Small intestine (tissue), 7 donors: ENCODE data around the gene LPO. TPM values are rescaled to one million over a fixed set of nuclear protein-coding genes. Genes with fewer than 3 reads are reported as not detected.

Source experiments
- DNase-seq, 2 donors: peaks; one replicate each; pipeline versions ENCODE4 v3.0.0 to v3.0.0-alpha.2; 2013
- FAIRE-seq: peaks from 2 replicates; lab custom pipeline; 2012; peaks lifted over from hg19 to GRCh38; lab: Jason Lieb, UNC
- H3K27ac ChIP-seq, 3 donors: one replicate each; pipeline ENCODE4 v1.5.1; 2013; ENCODE audit warnings: low read length in 2 of 3, mild to moderate bottlenecking in 2 of 3, control low read depth in 1 of 3, inconsistent platforms in 1 of 3, low read depth in 1 of 3, moderate library complexity in 1 of 3
- H3K27me3 ChIP-seq, 3 donors: one replicate each; pipeline ENCODE4 v1.6.1; 2013; ENCODE audit warnings: low read length in 3 of 3, inconsistent platforms in 1 of 3; ENCODE audit not compliant: control insufficient read depth in 3 of 3, insufficient read depth in 3 of 3
- H3K36me3 ChIP-seq, 3 donors: one replicate each; pipeline ENCODE4 v1.6.1; 2013; ENCODE audit warnings: low read length in 3 of 3, inconsistent platforms in 1 of 3, low read depth in 1 of 3, mild to moderate bottlenecking in 1 of 3, moderate library complexity in 1 of 3; ENCODE audit not compliant: control insufficient read depth in 3 of 3, insufficient read depth in 2 of 3
- H3K4me1 ChIP-seq, 3 donors: one replicate each; pipeline ENCODE4 v1.6.1; 2013; ENCODE audit warnings: low read length in 2 of 3, inconsistent platforms in 1 of 3, low read depth in 1 of 3, mild to moderate bottlenecking in 1 of 3, moderate library complexity in 1 of 3; ENCODE audit not compliant: control insufficient read depth in 3 of 3, insufficient read depth in 2 of 3
- H3K4me3 ChIP-seq, 3 donors: one replicate each; pipeline ENCODE4 v1.5.1; 2013; ENCODE audit warnings: low read length in 3 of 3, control low read depth in 1 of 3, inconsistent platforms in 1 of 3, low read depth in 1 of 3, mild to moderate bottlenecking in 1 of 3, moderate library complexity in 1 of 3
- H3K9me3 ChIP-seq, 2 donors: one replicate each; pipeline ENCODE4 v1.6.1; 2013; ENCODE audit warnings: low read depth in 1 of 2, low read length in 1 of 2; ENCODE audit not compliant: control insufficient read depth in 2 of 2, insufficient read depth in 1 of 2
- WGBS, 3 donors: extraction: QIAGEN DNeasy Blood & Tissue Kit; methylation state at CpG; one replicate each; pipeline ENCODE4 v1.1.7; 2013; 5-methylcytosine and 5-hydroxymethylcytosine counted together
- polyA plus RNA-seq, 4 donors: library from polyadenylated mRNA; stranded (reverse) in 3 of 4; unstranded in 1 of 4; fragments of 200-250 nt in 3 of 4; fragments of 120-200 nt in 1 of 4; gene quantifications; one replicate each; pipeline versions ENCODE4 v1.2.1 to v1.2.3, GENCODE V29; 2013
- donor health status: healthy with polysubstance abuse.
- donor health status: control.
- donor health status: control.
- donor health status: Bipolar disorder and iron deficiency.
- donor health status: healthy.

Gene LPO
- polyA plus RNA-seq, 4 donors = 0.44 to 0.55 TPM; not detected in 2

GRCh38 chr17:58200024-58200633 lies 38.3 kb upstream of the LPO start:
- peak; percentile 50 to 60 for DNase-seq
- H3K4me1 ChIP-seq = no peaks in the 10 kb centered on the region
- no peak overlapping the region for H3K27ac ChIP-seq
- no peak for FAIRE-seq
- H3K9me3 ChIP-seq = no peaks in the 10 kb centered on the region
- H3K27me3 ChIP-seq = peaks cover 0 to 12% (median 0%) of the 10 kb centered on the region in 3 donors
- H3K36me3 ChIP-seq = peaks cover 0 to 9% (median 0%) of the 10 kb centered on the region in 3 donors
- WGBS, 3 donors = 40 to 45% (median 44%) methylated on average over 14 of the region's 14 CpGs
- no peak overlapping the region for H3K4me3 ChIP-seq

DNA sequence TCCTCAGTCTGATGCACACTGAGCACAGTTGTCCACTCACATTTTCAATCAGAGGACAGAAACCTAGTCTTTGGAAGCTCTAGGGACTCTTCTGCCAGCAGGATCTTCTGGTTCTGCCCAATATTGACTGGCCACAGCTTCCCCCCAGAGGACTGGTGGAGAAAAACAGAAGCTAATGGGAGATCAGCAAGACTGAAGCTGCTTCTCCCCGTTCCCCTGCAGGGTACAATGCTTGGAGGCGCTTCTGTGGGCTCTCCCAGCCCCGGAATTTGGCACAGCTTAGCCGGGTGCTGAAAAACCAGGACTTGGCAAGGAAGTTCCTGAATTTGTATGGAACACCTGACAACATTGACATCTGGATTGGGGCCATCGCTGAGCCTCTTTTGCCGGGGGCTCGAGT lies 35.5 kb upstream of the LPO start:
- no peak overlapping the region for H3K4me3 ChIP-seq
- H3K27ac ChIP-seq = no peak overlapping the region
- DNase-seq = no peak
- no peaks in the 10 kb centered on the region for H3K9me3 ChIP-seq
- peaks cover 0 to 31% (median 4%) of the 10 kb centered on the region in 3 donors for H3K36me3 ChIP-seq
- FAIRE-seq = no peak
- peaks cover 0 to 12% (median 0%) of the 10 kb centered on the region in 3 donors for H3K27me3 ChIP-seq
- H3K4me1 ChIP-seq = no peaks in the 10 kb centered on the region
- 82 to 90% (median 87%) methylated on average over 7 of the region's 7 CpGs for WGBS, 3 donors

DNA sequence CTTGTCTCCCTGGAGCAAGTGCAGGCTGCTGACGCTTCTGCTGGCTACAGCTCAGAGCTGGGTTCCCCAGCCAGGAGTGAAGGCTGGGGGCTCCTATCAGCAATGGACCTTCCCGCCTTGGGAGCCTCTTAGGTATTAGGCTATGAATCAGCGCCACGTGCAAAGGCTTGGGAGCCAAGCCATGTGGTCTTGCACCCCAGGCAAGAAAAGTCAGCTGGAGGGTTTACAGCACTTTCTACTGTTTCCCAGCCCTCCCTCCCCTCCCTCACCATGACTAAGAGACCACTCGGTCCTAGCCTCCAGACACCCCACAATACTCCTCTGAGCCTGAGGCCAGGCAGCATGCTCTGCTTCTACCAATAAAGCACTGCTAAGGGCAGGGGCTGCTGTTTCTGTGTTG lies 33.6 kb upstream of the LPO start:
- Histone ChIP-seq H3K27ac (no peak overlapping the region), H3K36me3 (peaks cover 2 to 37% (median 7%) of the 10 kb centered on the region in 3 donors), H3K27me3 (peaks cover 0 to 4% (median 0%) of the 10 kb centered on the region in 3 donors), H3K4me1 (peaks cover 0 to 5% (median 0%) of the 10 kb centered on the region in 3 donors), H3K4me3 (no peak overlapping the region), H3K9me3 (no peaks in the 10 kb centered on the region)
- DNase-seq (no peak), FAIRE-seq (no peak)
- 88 to 92% (median 88%) methylated on average over 5 of the region's 5 CpGs for WGBS, 3 donors

GRCh38 chr17:58205936-58206335 lies 32.4 kb upstream of the LPO start:
- WGBS, 3 donors = 93 to 96% (median 94%) methylated on average over 11 of the region's 11 CpGs
- Histone ChIP-seq H3K27me3 (no peaks in the 10 kb centered on the region), H3K27ac (no peak overlapping the region), H3K4me3 (no peak overlapping the region), H3K4me1 (peaks cover 0 to 5% (median 0%) of the 10 kb centered on the region in 3 donors), H3K36me3 (peaks cover 2 to 44% (median 10%) of the 10 kb centered on the region in 3 donors), H3K9me3 (no peaks in the 10 kb centered on the region)
- FAIRE-seq (no peak), DNase-seq (no peak)

GRCh38 chr17:58207451-58207850 lies 30.9 kb upstream of the LPO start:
- DNase-seq = no peak
- WGBS, 3 donors = 87 to 95% (median 88%) methylated on average over 3 of the region's 3 CpGs
- no peak for FAIRE-seq
- Histone ChIP-seq H3K4me3 (no peak overlapping the region), H3K27me3 (no peaks in the 10 kb centered on the region), H3K36me3 (peaks cover 2 to 53% (median 13%) of the 10 kb centered on the region in 3 donors), H3K4me1 (peaks cover 0 to 5% (median 0%) of the 10 kb centered on the region in 3 donors), H3K9me3 (no peaks in the 10 kb centered on the region), H3K27ac (no peak overlapping the region)

GRCh38 chr17:58208344-58208743 lies 30.0 kb upstream of the LPO start:
- peaks cover 0 to 5% (median 0%) of the 10 kb centered on the region in 3 donors for H3K4me1 ChIP-seq
- H3K4me3 ChIP-seq = no peak overlapping the region
- H3K27me3 ChIP-seq = no peaks in the 10 kb centered on the region
- DNase-seq (no peak), FAIRE-seq (no peak)
- WGBS, 3 donors = 90 to 97% (median 96%) methylated on average over 4 to 5 of the region's 5 CpGs
- peak overlapping the region in 1 of 3 donors; percentile 25 for H3K27ac ChIP-seq
- H3K9me3 ChIP-seq = no peaks in the 10 kb centered on the region
- peaks cover 2 to 60% (median 13%) of the 10 kb centered on the region in 3 donors for H3K36me3 ChIP-seq

DNA sequence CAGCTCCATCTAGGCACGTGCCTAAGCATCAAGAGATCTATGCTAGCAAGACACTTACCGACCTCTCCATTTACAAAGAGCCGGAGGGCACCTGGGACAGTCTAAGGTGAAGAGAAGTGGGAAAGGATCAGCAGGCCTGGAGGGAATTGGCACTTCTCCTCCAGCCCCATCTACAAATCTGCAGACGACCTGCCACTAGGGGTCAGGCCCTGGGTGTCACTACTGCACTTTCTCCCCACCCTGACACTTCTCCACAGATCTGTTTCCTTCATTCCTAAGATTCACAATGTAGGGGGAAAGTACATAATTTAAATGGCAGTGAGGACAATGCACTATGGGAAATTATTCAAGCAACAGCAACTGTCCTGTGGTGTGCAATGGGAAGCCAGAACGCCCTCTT lies 27.5 kb upstream of the LPO start:
- WGBS, 3 donors = 83 to 94% (median 89%) methylated on average over 5 of the region's 5 CpGs
- Histone ChIP-seq H3K27ac (no peak overlapping the region), H3K4me3 (no peak overlapping the region), H3K4me1 (peaks cover 0 to 5% (median 0%) of the 10 kb centered on the region in 3 donors), H3K36me3 (peaks cover 3 to 55% (median 13%) of the 10 kb centered on the region in 3 donors), H3K27me3 (no peaks in the 10 kb centered on the region), H3K9me3 (no peaks in the 10 kb centered on the region)
- FAIRE-seq (no peak), DNase-seq (no peak)

- no peaks in the 10 kb centered on the region for H3K9me3 ChIP-seq
- DNase-seq (no peak), FAIRE-seq (no peak)
- H3K4me3 ChIP-seq = no peak overlapping the region
- peaks cover 3 to 31% (median 3%) of the 10 kb centered on the region in 3 donors for H3K36me3 ChIP-seq
- H3K27me3 ChIP-seq = no peaks in the 10 kb centered on the region
- no peaks in the 10 kb centered on the region for H3K4me1 ChIP-seq
- H3K27ac ChIP-seq = no peak overlapping the region
These were observed 22.7 kb upstream of the LPO start for GRCh38 chr17:58215685-58216084.
